GM23248 (cell line): ENCODE data around the gene KIF23.

Experiments used
- EZH2 ChIP-seq: fragments of 200-600 bp; sonication (generic); IDR thresholded peaks from 2 replicates; pipeline ENCODE4 v1.6.1; 2018; ENCODE audit warnings: antibody characterized with exemption, mild to moderate bottlenecking; ENCODE audit not compliant: insufficient read depth, poor library complexity, severe bottlenecking
- EZH2phosphoT487 ChIP-seq: fragments of 200-600 bp; sonication (generic); IDR thresholded peaks from 2 replicates; pipeline ENCODE4 v1.6.1; 2018; ENCODE audit warnings: antibody characterized with exemption, moderate library complexity, mild to moderate bottlenecking, low read depth; ENCODE audit not compliant: insufficient read depth

DNA sequence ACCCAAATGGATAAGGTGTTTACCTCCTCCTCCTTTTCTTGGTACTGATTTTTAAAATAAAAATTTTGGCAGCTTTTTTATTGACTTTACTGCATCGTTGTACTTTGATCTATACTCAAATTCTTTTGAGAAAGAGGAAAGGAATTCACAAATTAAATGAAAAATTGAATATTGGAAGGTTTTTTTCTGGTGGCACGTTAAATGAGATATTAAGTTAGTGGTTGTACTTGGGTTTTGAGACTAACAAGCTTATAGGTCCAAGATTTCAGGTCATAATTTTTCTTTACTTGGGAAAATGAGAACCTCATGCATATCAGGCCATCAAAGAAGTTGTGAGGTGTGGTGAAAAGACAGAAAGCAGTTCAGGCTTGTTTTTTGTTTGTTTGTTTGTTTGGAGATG lies 52.6 kb downstream of the KIF23 start:
- no peak for TF ChIP-seq EZH2phosphoT487
- no peak for TF ChIP-seq EZH2
